OCI-LY1 (cell line): ENCODE measurements around the gene IKZF1.

Source experiments
- H2AFZ ChIP-seq: fragments of 200-600 bp; sonication (generic), shearing (Covaris generic); 2 replicates; pipeline ENCODE4 v1.6.0; 2014; ENCODE audit warnings: antibody characterized with exemption, mild to moderate bottlenecking, low read length
- H3F3A ChIP-seq: fragments of 200-600 bp; sonication (generic), shearing (Covaris generic); 2 replicates; pipeline ENCODE4 v1.6.0; 2014; ENCODE audit warnings: mild to moderate bottlenecking, antibody characterized with exemption, low read length, moderate library complexity; ENCODE audit not compliant: insufficient read depth
- H3K27ac ChIP-seq: fragments of 200-600 bp; sonication (generic); 2 replicates; pipeline ENCODE4 v1.5.1; 2014; ENCODE audit warnings: low read length, mixed run types, mild to moderate bottlenecking, low read depth; ENCODE audit not compliant: poor library complexity, severe bottlenecking
- H3K27me3 ChIP-seq: fragments of 200-600 bp; sonication (generic); 2 replicates; pipeline ENCODE4 v1.6.0; 2014; ENCODE audit warnings: antibody characterized with exemption, mild to moderate bottlenecking, low read length, moderate library complexity; ENCODE audit not compliant: insufficient read depth
- H3K36me3 ChIP-seq: fragments of 200-600 bp; sonication (generic); 2 replicates; pipeline ENCODE4 v1.6.1; 2014; ENCODE audit warnings: mild to moderate bottlenecking, antibody characterized with exemption, low read length, moderate library complexity, mixed read lengths; ENCODE audit not compliant: insufficient read depth
- H3K4me1 ChIP-seq: fragments of 200-600 bp; sonication (generic); 2 replicates; pipeline ENCODE4 v1.5.1; 2014; ENCODE audit warnings: mild to moderate bottlenecking, low read length, moderate library complexity; ENCODE audit not compliant: insufficient read depth, severe bottlenecking
- H3K4me2 ChIP-seq: fragments of 200-600 bp; sonication (generic), shearing (Covaris generic); 2 replicates; pipeline ENCODE4 v1.6.1; 2014; ENCODE audit warnings: low read length
- H3K4me3 ChIP-seq: fragments of 200-600 bp; sonication (generic); 2 replicates; pipeline ENCODE4 v1.5.1; 2014; ENCODE audit warnings: low read length, low read depth, mild to moderate bottlenecking, mixed read lengths; ENCODE audit not compliant: poor library complexity, severe bottlenecking
- H3K79me2 ChIP-seq: fragments of 200-600 bp; shearing (Covaris generic); 2 replicates; pipeline ENCODE4 v1.6.1; 2016; ENCODE audit warnings: mixed run types, low read length, mixed read lengths; ENCODE audit not compliant: insufficient read depth
- H3K9ac ChIP-seq: fragments of 200-600 bp; sonication (generic), shearing (Covaris generic); 2 replicates; pipeline ENCODE4 v1.6.1; 2014; ENCODE audit warnings: mild to moderate bottlenecking, low read length, mixed read lengths
- H3K9me2 ChIP-seq: fragments of 200-600 bp; sonication (generic), shearing (Covaris generic); 2 replicates; pipeline ENCODE4 v1.6.1; 2014; ENCODE audit warnings: low read depth, mild to moderate bottlenecking, low read length, mixed read lengths
- H3K9me3 ChIP-seq: fragments of 200-600 bp; shearing (Covaris generic); 2 replicates; pipeline ENCODE4 v1.6.1; 2014; ENCODE audit warnings: low read length, mixed read lengths
- H4K20me1 ChIP-seq: fragments of 200-600 bp; sonication (generic), shearing (Covaris generic); 2 replicates; pipeline ENCODE4 v1.6.0; 2016; ENCODE audit warnings: mild to moderate bottlenecking, low read length; ENCODE audit not compliant: insufficient read depth
- CTCF ChIP-seq: fragments of 200-600 bp; sonication (generic), shearing (Covaris generic); IDR thresholded peaks from 2 replicates; pipeline ENCODE4 v1.5.1; 2017; ENCODE audit warnings: mild to moderate bottlenecking, antibody characterized with exemption, low read length, moderate library complexity, mixed read lengths
- EZH2 ChIP-seq: fragments of 200-600 bp; sonication (generic), shearing (Covaris generic); IDR thresholded peaks from 2 replicates; pipeline ENCODE4 v1.8.0; 2017; ENCODE audit warnings: borderline replicate concordance, mixed run types, mild to moderate bottlenecking, antibody characterized with exemption, low read length, moderate library complexity, mixed read lengths

The IKZF1 gene

GRCh38 chr7:50397971-50398324, 93.4 kb downstream of the IKZF1 start:
- H3K9ac ChIP-seq, result no peak overlapping the region
- H3K4me3 ChIP-seq, result no peak overlapping the region
- no peak overlapping the region for H3K4me2 ChIP-seq
- no peaks in the 10 kb centered on the region for H4K20me1 ChIP-seq
- no peaks in the 10 kb centered on the region for H3K27me3 ChIP-seq
- peaks cover 96% of the 10 kb centered on the region for H3K36me3 ChIP-seq
- no peak overlapping the region for H2AFZ ChIP-seq
- no peaks in the 10 kb centered on the region for H3K9me3 ChIP-seq
- peaks cover 15% of the 10 kb centered on the region for H3F3A ChIP-seq
- peaks cover 7% of the 10 kb centered on the region for H3K4me1 ChIP-seq
- no peaks in the 10 kb centered on the region for H3K79me2 ChIP-seq
- TF ChIP-seq EZH2, result no peak
- no peak for TF ChIP-seq CTCF
- H3K27ac ChIP-seq, result no peak overlapping the region
- H3K9me2 ChIP-seq, result no peaks in the 10 kb centered on the region

GRCh38 chr7:50399206-50399605, 94.7 kb downstream of the IKZF1 start:
- H4K20me1 ChIP-seq, result no peaks in the 10 kb centered on the region
- no peak overlapping the region for H3K9ac ChIP-seq
- no peak overlapping the region for H3K27ac ChIP-seq
- peaks cover 20% of the 10 kb centered on the region for H3F3A ChIP-seq
- no peak overlapping the region for H3K4me2 ChIP-seq
- no peaks in the 10 kb centered on the region for H3K79me2 ChIP-seq
- no peaks in the 10 kb centered on the region for H3K27me3 ChIP-seq
- no peaks in the 10 kb centered on the region for H3K9me3 ChIP-seq
- H3K36me3 ChIP-seq, result peaks cover 96% of the 10 kb centered on the region
- no peak overlapping the region for H2AFZ ChIP-seq
- no peaks in the 10 kb centered on the region for H3K9me2 ChIP-seq
- no peak overlapping the region for H3K4me3 ChIP-seq
- no peaks in the 10 kb centered on the region for H3K4me1 ChIP-seq
- TF ChIP-seq EZH2 (no peak), CTCF (no peak)

GRCh38 chr7:50399635-50400034, 95.1 kb downstream of the IKZF1 start:
- H3F3A ChIP-seq, result peaks cover 20% of the 10 kb centered on the region
- no peak for TF ChIP-seq EZH2
- TF ChIP-seq CTCF, result no peak
- no peaks in the 10 kb centered on the region for H3K9me2 ChIP-seq
- no peak overlapping the region for H3K27ac ChIP-seq
- H3K9ac ChIP-seq, result no peak overlapping the region
- no peak overlapping the region for H3K4me3 ChIP-seq
- no peaks in the 10 kb centered on the region for H4K20me1 ChIP-seq
- peaks cover 96% of the 10 kb centered on the region for H3K36me3 ChIP-seq
- no peaks in the 10 kb centered on the region for H3K27me3 ChIP-seq
- H2AFZ ChIP-seq, result no peak overlapping the region
- H3K4me1 ChIP-seq, result peaks cover 3% of the 10 kb centered on the region
- H3K79me2 ChIP-seq, result no peaks in the 10 kb centered on the region
- H3K9me3 ChIP-seq, result no peaks in the 10 kb centered on the region
- no peak overlapping the region for H3K4me2 ChIP-seq
